ENCODE results near the gene FAM131A.

DNA sequence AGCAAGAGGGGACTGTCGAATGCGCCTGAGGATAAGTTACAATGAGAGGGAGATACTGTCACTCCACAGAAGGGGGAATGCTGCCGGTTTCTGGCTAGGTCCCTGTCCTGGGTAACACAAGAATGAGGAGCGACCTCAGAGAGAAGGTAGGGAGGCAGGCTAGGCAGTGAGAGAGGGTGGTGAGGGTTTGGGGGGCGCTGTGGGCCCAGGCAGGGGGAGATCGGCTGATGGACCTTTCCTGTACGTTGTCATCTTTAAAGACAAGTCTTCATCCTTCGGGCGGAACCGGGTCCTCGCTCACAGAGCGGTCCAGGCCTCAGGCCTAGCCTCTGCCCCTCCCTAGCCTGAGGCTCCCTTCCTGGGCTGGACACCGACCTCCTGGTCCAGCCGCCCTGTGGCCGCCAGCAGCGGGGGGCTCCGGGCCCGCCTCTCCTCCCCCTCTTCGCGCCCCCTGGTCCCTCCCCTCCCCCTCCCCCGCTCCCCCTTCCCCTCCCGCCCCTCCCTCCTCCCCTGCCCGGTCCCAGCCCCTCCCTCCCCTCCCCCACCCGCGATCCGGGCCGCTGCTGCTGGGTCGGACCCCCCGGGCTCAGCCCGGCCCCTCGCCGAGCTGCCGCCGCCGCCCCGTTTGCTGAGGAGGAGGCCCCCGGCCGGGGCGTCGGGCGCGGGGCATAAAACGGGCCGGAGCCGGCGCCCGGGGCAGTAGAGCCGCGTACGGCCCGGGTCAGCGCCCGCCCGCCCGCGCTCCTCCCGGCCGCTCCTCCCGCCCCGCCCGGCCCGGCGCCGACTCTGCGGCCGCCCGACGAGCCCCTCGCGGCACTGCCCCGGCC, 42.2 kb downstream of the FAM131A start, which contains the start of gene CHRD:
- TF ChIP-seq, protein P1, sequence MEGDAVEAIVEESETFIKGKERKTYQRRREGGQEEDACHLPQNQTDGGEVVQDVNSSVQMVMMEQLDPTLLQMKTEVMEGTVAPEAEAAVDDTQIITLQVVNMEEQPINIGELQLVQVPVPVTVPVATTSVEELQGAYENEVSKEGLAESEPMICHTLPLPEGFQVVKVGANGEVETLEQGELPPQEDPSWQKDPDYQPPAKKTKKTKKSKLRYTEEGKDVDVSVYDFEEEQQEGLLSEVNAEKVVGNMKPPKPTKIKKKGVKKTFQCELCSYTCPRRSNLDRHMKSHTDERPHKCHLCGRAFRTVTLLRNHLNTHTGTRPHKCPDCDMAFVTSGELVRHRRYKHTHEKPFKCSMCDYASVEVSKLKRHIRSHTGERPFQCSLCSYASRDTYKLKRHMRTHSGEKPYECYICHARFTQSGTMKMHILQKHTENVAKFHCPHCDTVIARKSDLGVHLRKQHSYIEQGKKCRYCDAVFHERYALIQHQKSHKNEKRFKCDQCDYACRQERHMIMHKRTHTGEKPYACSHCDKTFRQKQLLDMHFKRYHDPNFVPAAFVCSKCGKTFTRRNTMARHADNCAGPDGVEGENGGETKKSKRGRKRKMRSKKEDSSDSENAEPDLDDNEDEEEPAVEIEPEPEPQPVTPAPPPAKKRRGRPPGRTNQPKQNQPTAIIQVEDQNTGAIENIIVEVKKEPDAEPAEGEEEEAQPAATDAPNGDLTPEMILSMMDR (IDR thresholded peaks at IDR 0.05; ENCODE audit: insufficient read depth, low read length, poor library complexity, severe bottlenecking) = no peak
- TF ChIP-seq EZH2phosphoT487 (conservative IDR thresholded peaks at IDR 0.05; ENCODE audit: low read length) = no peak

All from SU-DHL-6 (cell line).